ENCODE results near the gene CEP162. TPM values are rescaled to one million over a fixed set of nuclear protein-coding genes. Genes with fewer than 3 reads are reported as not detected.

CEP162 gene
- total RNA-seq, 1 experiment from 2014 or later: 7.9 TPM

DNA sequence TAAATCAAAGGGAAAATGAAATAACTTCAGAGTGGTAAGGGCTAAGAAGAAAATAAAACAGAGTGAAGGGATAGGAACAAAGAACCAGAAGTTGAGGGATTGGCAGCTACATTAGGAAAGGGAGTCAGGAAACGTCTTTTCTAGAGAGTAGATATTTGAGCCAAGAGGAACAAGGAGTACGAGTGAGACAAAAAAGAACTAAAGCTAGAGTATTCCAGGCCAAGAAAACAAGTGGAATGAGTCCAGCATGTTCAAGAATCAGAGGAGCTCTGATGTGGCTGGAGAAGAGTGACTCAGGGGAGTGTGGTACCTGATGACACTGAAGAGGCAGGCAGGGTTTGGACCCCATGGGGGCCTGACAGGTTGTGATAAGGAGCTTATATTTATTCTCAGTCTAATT is 66.3 kb downstream of the CEP162 start (continued):
- TF ChIP-seq TEAD1 (CRISPR knock-in tag; IDR thresholded peaks at IDR 0.05): no peak

DNA sequence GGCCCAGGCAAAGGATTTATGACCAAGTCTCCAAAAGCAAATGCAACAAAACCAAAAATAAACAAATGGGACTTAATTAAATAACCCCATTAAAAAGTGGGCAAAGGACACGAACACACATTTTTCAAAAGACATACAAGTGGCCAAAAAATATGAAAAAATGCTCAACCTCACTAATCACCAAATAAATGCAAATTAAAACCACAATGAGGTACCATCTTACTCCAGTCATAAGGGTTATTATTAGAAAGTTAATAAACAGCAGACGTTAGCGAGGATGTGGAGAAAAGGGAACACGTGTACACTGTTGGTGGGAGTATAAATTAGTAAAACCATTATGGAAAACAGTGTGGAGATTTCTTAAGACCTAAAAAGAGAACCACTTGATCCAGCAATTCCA is 71.1 kb downstream of the CEP162 start:
- DNase-seq (ENCODE audit: low spot score) (no peak), ATAC-seq (no peak)
- H3K9me3 Mint-ChIP-seq: no peaks in the 10 kb centered on the region
- POLR2A ChIA-PET: no interaction called here
- H3K36me3 Mint-ChIP-seq: peaks cover 8% of the 10 kb centered on the region
- no peak overlapping the region for H3K4me3 Mint-ChIP-seq
- H3K4me1 Mint-ChIP-seq: no peaks in the 10 kb centered on the region
- TF ChIP-seq ZNF671 (CRISPR knock-in tag; IDR thresholded peaks at IDR 0.05) (no peak), TEAD4 (CRISPR knock-in tag; IDR thresholded peaks at IDR 0.05) (no peak), FOXK1 (CRISPR knock-in tag; IDR thresholded peaks at IDR 0.05) (no peak), NR1H2 (CRISPR knock-in tag; IDR thresholded peaks at IDR 0.05) (no peak), ELF4 (CRISPR knock-in tag; IDR thresholded peaks at IDR 0.05; ENCODE audit: low read depth) (no peak)
- TF ChIP-seq, protein P1, sequence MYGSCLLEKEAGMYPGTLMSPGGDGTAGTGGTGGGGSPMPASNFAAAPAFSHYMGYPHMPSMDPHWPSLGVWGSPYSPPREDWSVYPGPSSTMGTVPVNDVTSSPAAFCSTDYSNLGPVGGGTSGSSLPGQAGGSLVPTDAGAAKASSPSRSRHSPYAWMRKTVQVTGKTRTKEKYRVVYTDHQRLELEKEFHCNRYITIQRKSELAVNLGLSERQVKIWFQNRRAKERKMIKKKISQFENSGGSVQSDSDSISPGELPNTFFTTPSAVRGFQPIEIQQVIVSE (CRISPR knock-in tag; IDR thresholded peaks at IDR 0.05; ENCODE audit: borderline replicate concordance): no peak
- no peaks in the 10 kb centered on the region for H3K27me3 Mint-ChIP-seq (ENCODE audit: low read depth)
- H3K27ac Mint-ChIP-seq: no peak overlapping the region
- CTCF ChIA-PET: no interaction called here

DNA sequence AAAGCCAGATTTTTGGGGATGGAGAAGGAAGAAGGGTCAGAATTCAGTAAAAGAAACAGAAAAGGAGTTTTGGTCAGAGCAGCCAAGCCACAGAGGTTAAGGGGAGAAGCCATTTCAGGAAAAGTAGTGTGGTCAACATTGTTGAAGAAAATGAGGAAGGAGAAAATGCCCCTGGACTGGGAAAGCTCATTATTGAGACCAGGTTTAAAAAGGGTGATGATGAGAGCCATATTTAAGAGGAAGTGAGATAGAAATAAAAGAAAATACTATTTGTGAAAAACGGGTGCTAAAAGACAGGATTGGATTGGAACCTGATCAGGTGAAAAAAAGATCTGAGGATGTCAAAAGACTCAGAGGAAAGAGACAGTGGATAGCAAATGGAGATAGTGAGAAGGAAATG is 75.8 kb downstream of the CEP162 start:
- H3K27me3 Mint-ChIP-seq (ENCODE audit: low read depth): no peaks in the 10 kb centered on the region
- CTCF ChIA-PET: no interaction called here

DNA sequence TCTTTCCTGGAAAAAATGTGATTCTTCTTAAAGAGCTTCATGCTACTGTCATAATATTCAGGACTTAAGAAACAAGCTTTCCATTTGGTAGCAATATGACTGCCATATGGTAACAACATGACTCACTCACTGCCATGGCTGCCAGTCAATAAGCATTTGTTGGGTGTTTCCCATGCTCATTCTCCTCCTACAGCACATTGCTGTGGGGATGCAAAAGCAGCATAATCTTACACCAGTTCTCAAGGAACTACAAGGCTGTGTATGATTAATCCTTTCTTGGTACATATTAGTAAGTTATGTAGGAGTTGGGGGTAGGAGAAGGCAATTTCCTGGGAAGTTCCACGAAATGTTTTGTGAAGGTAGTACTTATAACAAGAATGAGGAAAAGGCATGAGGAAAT is 76.7 kb downstream of the CEP162 start:
- DNase-seq (ENCODE audit: low spot score) (no peak), ATAC-seq (no peak)
- no peaks in the 10 kb centered on the region for H3K27me3 Mint-ChIP-seq (ENCODE audit: low read depth)
- peaks cover 8% of the 10 kb centered on the region for H3K36me3 Mint-ChIP-seq
- H3K9me3 Mint-ChIP-seq: no peaks in the 10 kb centered on the region
- CTCF ChIA-PET: no interaction called here
- no peak overlapping the region for H3K4me3 Mint-ChIP-seq
- H3K27ac Mint-ChIP-seq: no peak overlapping the region
- H3K4me1 Mint-ChIP-seq: no peaks in the 10 kb centered on the region
- POLR2A ChIA-PET: no interaction called here
- TF ChIP-seq, protein P2, sequence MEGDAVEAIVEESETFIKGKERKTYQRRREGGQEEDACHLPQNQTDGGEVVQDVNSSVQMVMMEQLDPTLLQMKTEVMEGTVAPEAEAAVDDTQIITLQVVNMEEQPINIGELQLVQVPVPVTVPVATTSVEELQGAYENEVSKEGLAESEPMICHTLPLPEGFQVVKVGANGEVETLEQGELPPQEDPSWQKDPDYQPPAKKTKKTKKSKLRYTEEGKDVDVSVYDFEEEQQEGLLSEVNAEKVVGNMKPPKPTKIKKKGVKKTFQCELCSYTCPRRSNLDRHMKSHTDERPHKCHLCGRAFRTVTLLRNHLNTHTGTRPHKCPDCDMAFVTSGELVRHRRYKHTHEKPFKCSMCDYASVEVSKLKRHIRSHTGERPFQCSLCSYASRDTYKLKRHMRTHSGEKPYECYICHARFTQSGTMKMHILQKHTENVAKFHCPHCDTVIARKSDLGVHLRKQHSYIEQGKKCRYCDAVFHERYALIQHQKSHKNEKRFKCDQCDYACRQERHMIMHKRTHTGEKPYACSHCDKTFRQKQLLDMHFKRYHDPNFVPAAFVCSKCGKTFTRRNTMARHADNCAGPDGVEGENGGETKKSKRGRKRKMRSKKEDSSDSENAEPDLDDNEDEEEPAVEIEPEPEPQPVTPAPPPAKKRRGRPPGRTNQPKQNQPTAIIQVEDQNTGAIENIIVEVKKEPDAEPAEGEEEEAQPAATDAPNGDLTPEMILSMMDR (IDR thresholded peaks at IDR 0.05): no peak
- TF ChIP-seq RELA (CRISPR knock-in tag; IDR thresholded peaks at IDR 0.05; ENCODE audit: borderline replicate concordance) (no peak), GABPB1 (CRISPR knock-in tag; IDR thresholded peaks at IDR 0.05) (no peak), TEAD1 (CRISPR knock-in tag; IDR thresholded peaks at IDR 0.05) (no peak), ATF1 (CRISPR knock-in tag; IDR thresholded peaks at IDR 0.05) (no peak), IRF2 (CRISPR knock-in tag; IDR thresholded peaks at IDR 0.05; ENCODE audit: borderline replicate concordance, low read depth) (no peak), FOXP1 (CRISPR knock-in tag; IDR thresholded peaks at IDR 0.05; ENCODE audit: borderline replicate concordance) (no peak), ETV6 (CRISPR knock-in tag; IDR thresholded peaks at IDR 0.05) (no peak), NFYB (CRISPR knock-in tag; conservative IDR thresholded peaks at IDR 0.05; ENCODE audit: low read depth) (no peak)
- TF ChIP-seq, protein P3, sequence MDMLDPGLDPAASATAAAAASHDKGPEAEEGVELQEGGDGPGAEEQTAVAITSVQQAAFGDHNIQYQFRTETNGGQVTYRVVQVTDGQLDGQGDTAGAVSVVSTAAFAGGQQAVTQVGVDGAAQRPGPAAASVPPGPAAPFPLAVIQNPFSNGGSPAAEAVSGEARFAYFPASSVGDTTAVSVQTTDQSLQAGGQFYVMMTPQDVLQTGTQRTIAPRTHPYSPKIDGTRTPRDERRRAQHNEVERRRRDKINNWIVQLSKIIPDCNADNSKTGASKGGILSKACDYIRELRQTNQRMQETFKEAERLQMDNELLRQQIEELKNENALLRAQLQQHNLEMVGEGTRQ (CRISPR knock-in tag; IDR thresholded peaks at IDR 0.05): no peak
- TF ChIP-seq, protein P4, sequence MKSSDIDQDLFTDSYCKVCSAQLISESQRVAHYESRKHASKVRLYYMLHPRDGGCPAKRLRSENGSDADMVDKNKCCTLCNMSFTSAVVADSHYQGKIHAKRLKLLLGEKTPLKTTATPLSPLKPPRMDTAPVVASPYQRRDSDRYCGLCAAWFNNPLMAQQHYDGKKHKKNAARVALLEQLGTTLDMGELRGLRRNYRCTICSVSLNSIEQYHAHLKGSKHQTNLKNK (CRISPR knock-in tag; IDR thresholded peaks at IDR 0.05): no peak
- TF ChIP-seq, protein P5, sequence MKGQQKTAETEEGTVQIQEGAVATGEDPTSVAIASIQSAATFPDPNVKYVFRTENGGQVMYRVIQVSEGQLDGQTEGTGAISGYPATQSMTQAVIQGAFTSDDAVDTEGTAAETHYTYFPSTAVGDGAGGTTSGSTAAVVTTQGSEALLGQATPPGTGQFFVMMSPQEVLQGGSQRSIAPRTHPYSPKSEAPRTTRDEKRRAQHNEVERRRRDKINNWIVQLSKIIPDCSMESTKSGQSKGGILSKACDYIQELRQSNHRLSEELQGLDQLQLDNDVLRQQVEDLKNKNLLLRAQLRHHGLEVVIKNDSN (CRISPR knock-in tag; IDR thresholded peaks at IDR 0.05): no peak
- TF ChIP-seq, protein P6, sequence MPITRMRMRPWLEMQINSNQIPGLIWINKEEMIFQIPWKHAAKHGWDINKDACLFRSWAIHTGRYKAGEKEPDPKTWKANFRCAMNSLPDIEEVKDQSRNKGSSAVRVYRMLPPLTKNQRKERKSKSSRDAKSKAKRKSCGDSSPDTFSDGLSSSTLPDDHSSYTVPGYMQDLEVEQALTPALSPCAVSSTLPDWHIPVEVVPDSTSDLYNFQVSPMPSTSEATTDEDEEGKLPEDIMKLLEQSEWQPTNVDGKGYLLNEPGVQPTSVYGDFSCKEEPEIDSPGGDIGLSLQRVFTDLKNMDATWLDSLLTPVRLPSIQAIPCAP (CRISPR knock-in tag; IDR thresholded peaks at IDR 0.05): no peak
- TF ChIP-seq, protein P7, sequence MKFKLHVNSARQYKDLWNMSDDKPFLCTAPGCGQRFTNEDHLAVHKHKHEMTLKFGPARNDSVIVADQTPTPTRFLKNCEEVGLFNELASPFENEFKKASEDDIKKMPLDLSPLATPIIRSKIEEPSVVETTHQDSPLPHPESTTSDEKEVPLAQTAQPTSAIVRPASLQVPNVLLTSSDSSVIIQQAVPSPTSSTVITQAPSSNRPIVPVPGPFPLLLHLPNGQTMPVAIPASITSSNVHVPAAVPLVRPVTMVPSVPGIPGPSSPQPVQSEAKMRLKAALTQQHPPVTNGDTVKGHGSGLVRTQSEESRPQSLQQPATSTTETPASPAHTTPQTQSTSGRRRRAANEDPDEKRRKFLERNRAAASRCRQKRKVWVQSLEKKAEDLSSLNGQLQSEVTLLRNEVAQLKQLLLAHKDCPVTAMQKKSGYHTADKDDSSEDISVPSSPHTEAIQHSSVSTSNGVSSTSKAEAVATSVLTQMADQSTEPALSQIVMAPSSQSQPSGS (CRISPR knock-in tag; IDR thresholded peaks at IDR 0.05; ENCODE audit: borderline replicate concordance, low read depth): no peak

More for the DNA sequence above, 75.8 kb downstream of the CEP162 start:
- no peak overlapping the region for H3K27ac Mint-ChIP-seq
- POLR2A ChIA-PET: no interaction called here
- TF ChIP-seq GTF2I (CRISPR knock-in tag; conservative IDR thresholded peaks at IDR 0.05) (no peak), NR2C2 (CRISPR knock-in tag; IDR thresholded peaks at IDR 0.05) (no peak), SP1 (CRISPR knock-in tag; conservative IDR thresholded peaks at IDR 0.05) (no peak), CREM (CRISPR knock-in tag; IDR thresholded peaks at IDR 0.05) (no peak), PRRX2 (CRISPR knock-in tag; IDR thresholded peaks at IDR 0.05) (no peak)
- TF ChIP-seq, protein P8, sequence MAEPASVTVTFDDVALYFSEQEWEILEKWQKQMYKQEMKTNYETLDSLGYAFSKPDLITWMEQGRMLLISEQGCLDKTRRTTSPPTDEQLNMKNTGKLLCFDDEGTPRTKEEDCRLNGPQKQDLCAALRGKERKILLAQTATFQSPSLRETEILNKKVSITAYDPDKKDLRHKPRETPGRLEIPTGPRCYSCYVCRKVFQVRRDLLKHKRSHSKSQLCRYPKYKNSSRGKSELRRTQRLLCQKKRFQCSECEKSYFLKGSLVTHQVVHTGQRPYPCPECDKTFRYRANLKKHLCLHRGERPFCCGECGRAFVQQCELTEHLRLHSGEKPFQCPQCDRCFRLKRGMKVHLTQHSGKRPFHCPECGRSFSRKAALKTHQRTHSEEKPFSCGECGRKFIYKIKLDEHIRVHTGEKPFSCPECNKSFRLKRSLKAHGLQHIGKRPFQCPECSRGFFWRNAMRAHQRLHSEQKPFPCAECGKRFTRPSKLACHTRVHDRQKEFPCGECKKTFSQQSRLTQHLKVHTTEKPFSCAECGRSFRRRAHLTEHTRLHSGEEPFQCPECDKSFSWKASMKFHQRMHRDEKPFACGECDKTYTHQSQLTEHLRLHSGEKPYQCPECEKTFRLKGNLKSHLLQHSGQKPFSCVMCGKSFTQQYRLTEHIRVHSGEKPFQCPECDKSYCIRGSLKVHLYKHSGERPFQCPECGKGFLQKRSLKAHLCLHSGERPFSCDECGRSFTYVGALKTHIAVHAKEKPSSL (CRISPR knock-in tag; conservative IDR thresholded peaks at IDR 0.05): no peak
- DNase-seq (ENCODE audit: low spot score) (no peak), ATAC-seq (no peak)
- H3K4me1 Mint-ChIP-seq: no peaks in the 10 kb centered on the region
- no peak overlapping the region for H3K4me3 Mint-ChIP-seq
- H3K9me3 Mint-ChIP-seq: no peaks in the 10 kb centered on the region
- H3K36me3 Mint-ChIP-seq: peaks cover 8% of the 10 kb centered on the region

All from WTC11 (cell line).